HEK293T (cell line): Measurements from ENCODE around the gene LTBR.

Source experiments
- BHLHE40 ChIP-seq: fragments of 450-650 bp; IDR thresholded peaks from 2 replicates; pipeline ENCODE4 v1.6.1; 2016; ENCODE audit warnings: mild to moderate bottlenecking, moderate library complexity, borderline replicate concordance
- FOXA1 ChIP-seq: fragments of 450-650 bp; IDR thresholded peaks from 2 replicates; pipeline ENCODE4 v1.6.1; 2016; ENCODE audit warnings: mild to moderate bottlenecking
- FOXK2 ChIP-seq: fragments of 450-650 bp; IDR thresholded peaks from 2 replicates; pipeline ENCODE4 v1.6.1; 2016; ENCODE audit warnings: mild to moderate bottlenecking
- FOXM1 ChIP-seq: fragments of 450-650 bp; IDR thresholded peaks from 2 replicates; pipeline ENCODE4 v1.6.1; 2017; ENCODE audit warnings: mild to moderate bottlenecking, borderline replicate concordance
- LEF1 ChIP-seq: fragments of 450-650 bp; IDR thresholded peaks from 2 replicates; pipeline ENCODE4 v1.6.1; 2017; ENCODE audit warnings: mild to moderate bottlenecking, borderline replicate concordance
- NFRKB ChIP-seq: fragments of 450-650 bp; IDR thresholded peaks from 2 replicates; pipeline ENCODE4 v1.6.1; 2016; ENCODE audit warnings: mild to moderate bottlenecking, moderate library complexity
- SUZ12 ChIP-seq: fragments of 450-650 bp; IDR thresholded peaks from 2 replicates; pipeline ENCODE4 v1.6.1; 2016; ENCODE audit warnings: mild to moderate bottlenecking
- TARDBP ChIP-seq: fragments of 450-650 bp; IDR thresholded peaks from 2 replicates; pipeline ENCODE4 v1.6.1; 2016
- ZNF384 ChIP-seq: fragments of 450-650 bp; IDR thresholded peaks from 2 replicates; pipeline ENCODE4 v1.6.1; 2016
- TF ChIP-seq, protein P1 (sequence below): fragments of 450-650 bp; IDR thresholded peaks from 2 replicates; pipeline ENCODE4 v1.6.1; 2016

DNA sequence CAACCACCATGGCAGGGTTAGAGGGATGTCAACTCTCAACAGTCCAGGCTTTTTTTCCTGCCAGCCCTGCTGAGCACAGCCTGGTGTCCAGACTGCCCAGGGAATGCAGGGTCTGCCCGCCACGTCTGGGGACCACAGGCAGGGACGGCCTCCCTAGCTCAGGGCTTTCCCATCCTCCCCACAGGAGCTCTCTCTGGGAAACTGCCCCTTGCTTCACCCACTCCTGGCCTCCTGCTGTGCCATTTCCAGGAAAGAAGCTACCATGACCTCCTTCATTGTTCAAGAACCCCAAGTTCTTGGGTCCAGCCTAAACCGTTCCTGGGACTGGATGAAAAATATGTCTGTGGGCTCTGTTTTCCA is 13.4 kb upstream of the LTBR start:
- TF ChIP-seq ZNF384 = no peak
- TF ChIP-seq FOXA1 = no peak
- no peak for TF ChIP-seq BHLHE40
- TF ChIP-seq FOXM1 = no peak
- TF ChIP-seq SUZ12 = no peak
- TF ChIP-seq FOXK2 = no peak
- TF ChIP-seq, protein P1, sequence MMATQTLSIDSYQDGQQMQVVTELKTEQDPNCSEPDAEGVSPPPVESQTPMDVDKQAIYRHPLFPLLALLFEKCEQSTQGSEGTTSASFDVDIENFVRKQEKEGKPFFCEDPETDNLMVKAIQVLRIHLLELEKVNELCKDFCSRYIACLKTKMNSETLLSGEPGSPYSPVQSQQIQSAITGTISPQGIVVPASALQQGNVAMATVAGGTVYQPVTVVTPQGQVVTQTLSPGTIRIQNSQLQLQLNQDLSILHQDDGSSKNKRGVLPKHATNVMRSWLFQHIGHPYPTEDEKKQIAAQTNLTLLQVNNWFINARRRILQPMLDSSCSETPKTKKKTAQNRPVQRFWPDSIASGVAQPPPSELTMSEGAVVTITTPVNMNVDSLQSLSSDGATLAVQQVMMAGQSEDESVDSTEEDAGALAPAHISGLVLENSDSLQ = no peak
- TF ChIP-seq NFRKB = no peak
- no peak for TF ChIP-seq LEF1
- TF ChIP-seq TARDBP = no peak
